Neural progenitor cell (in vitro differentiated cells): ENCODE measurements around the gene DHH.

Experiments
- EZH2 ChIP-seq: fragments of 200-600 bp; sonication (generic); IDR thresholded peaks from 2 replicates; pipeline ENCODE4 v1.6.1; 2017; ENCODE audit warnings: antibody characterized with exemption, mild to moderate bottlenecking, moderate library complexity
- TF ChIP-seq, protein P1 (sequence below): fragments of 200-600 bp; sonication (generic); IDR thresholded peaks from 2 replicates; pipeline ENCODE4 v1.5.1; 2017; ENCODE audit warnings: antibody characterized with exemption, mild to moderate bottlenecking

DNA sequence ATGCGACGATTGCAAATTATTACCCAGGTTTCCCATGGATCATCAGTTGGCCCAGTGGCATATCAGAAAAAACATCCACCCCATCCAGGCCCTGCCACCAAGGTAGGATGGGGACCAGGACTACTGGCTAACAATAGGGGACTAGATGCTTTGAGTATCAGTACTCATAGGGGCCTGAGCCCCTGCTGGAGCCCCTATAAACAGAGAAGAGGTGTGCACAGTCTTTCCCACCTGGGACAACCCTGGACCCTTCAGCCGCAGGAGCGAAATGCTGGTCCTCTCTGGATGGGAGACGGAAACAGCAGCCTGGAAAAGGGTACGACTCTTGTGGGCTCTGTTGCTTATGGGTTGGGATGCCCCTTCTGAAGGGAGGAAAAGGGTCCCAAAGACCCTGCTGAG, 5.7 kb downstream of the DHH start:
- TF ChIP-seq, protein P1, sequence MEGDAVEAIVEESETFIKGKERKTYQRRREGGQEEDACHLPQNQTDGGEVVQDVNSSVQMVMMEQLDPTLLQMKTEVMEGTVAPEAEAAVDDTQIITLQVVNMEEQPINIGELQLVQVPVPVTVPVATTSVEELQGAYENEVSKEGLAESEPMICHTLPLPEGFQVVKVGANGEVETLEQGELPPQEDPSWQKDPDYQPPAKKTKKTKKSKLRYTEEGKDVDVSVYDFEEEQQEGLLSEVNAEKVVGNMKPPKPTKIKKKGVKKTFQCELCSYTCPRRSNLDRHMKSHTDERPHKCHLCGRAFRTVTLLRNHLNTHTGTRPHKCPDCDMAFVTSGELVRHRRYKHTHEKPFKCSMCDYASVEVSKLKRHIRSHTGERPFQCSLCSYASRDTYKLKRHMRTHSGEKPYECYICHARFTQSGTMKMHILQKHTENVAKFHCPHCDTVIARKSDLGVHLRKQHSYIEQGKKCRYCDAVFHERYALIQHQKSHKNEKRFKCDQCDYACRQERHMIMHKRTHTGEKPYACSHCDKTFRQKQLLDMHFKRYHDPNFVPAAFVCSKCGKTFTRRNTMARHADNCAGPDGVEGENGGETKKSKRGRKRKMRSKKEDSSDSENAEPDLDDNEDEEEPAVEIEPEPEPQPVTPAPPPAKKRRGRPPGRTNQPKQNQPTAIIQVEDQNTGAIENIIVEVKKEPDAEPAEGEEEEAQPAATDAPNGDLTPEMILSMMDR: no peak
- no peak for TF ChIP-seq EZH2
